PC-9 (cell line): ENCODE results near the gene GLS2. TPM values are rescaled to one million over a fixed set of nuclear protein-coding genes. Genes with fewer than 3 reads are reported as not detected.
"Not testable (repeated sequence)": the region's sequence is repeated elsewhere in the genome, so short reads cannot be mapped to it uniquely, and the experiment has no call there.

ENCODE experiments used
- BruUV-seq: library from RNA; stranded (reverse); fragments of 400-500 nt; replicated peaks from 2 replicates; lab custom pipeline; 2021; lab: Mats Ljungman, UMichigan
- CTCF ChIA-PET: fragments of 300-600 bp; sonication (Branson Sonifier 250); formaldehyde crosslinking; loops from one replicate; lab custom pipeline; 2022; ENCODE audit warnings: antibody characterized with exemption; lab: Charles Lee
- POLR2A ChIA-PET: fragments of 300-600 bp; sonication (Branson Sonifier 250); formaldehyde crosslinking; loops from one replicate; lab custom pipeline; 2022; ENCODE audit warnings: antibody characterized with exemption; ENCODE audit not compliant: unreplicated experiment; lab: Charles Lee
- DNase-seq, 2 experiments: peaks; one replicate each; pipeline versions ENCODE4 v3.0.0 to v3.0.0-alpha.2; 2015 to 2022; ENCODE audit warnings: mixed read lengths in 1 of 2
- H2AFZ ChIP-seq: fragments of 200-600 bp; sonication (generic); 2 replicates; pipeline ENCODE4 v1.8.1; 2017; ENCODE audit warnings: antibody characterized with exemption
- H3F3A ChIP-seq: fragments of 200-600 bp; sonication (generic); 2 replicates; pipeline ENCODE4 v1.8.1; 2017; ENCODE audit warnings: antibody characterized with exemption, mild to moderate bottlenecking, low read depth; ENCODE audit not compliant: insufficient read depth
- H3K27ac ChIP-seq: fragments of 200-600 bp; sonication (generic); 2 replicates; pipeline ENCODE4 v1.6.1; 2016; ENCODE audit warnings: mixed run types
- H3K27me3 ChIP-seq: fragments of 200-600 bp; sonication (generic); 2 replicates; pipeline ENCODE4 v1.6.1; 2016; ENCODE audit warnings: low read depth, mixed run types; ENCODE audit not compliant: insufficient read depth
- H3K36me3 ChIP-seq: fragments of 200-600 bp; sonication (generic); 2 replicates; pipeline ENCODE4 v1.6.1; 2016; ENCODE audit warnings: low read depth, mixed run types
- H3K4me1 ChIP-seq: fragments of 200-600 bp; sonication (generic); replicated peaks from 2 replicates; pipeline ENCODE4 v1.6.1; 2016; ENCODE audit warnings: mixed run types; ENCODE audit not compliant: insufficient read depth
- H3K4me2 ChIP-seq: fragments of 200-600 bp; sonication (generic); 2 replicates; pipeline ENCODE4 v1.6.1; 2017; ENCODE audit warnings: mixed run types
- H3K4me3 ChIP-seq: fragments of 200-600 bp; sonication (generic); 2 replicates; pipeline ENCODE4 v1.6.1; 2016; ENCODE audit warnings: mixed run types
- H3K79me2 ChIP-seq: fragments of 200-600 bp; sonication (generic); 2 replicates; pipeline ENCODE4 v1.6.1; 2017; ENCODE audit warnings: low read depth, mixed run types
- H3K9me2 ChIP-seq: fragments of 200-600 bp; sonication (generic); 2 replicates; pipeline ENCODE4 v1.8.1; 2017; ENCODE audit warnings: mild to moderate bottlenecking; ENCODE audit not compliant: insufficient read depth
- H3K9me3 ChIP-seq: fragments of 200-600 bp; sonication (generic); 2 replicates; pipeline ENCODE4 v1.8.1; 2016; ENCODE audit warnings: low read depth; ENCODE audit not compliant: insufficient read depth
- H4K20me1 ChIP-seq: fragments of 200-600 bp; sonication (generic); 2 replicates; pipeline ENCODE4 v1.8.1; 2017; ENCODE audit not compliant: insufficient read depth
- CTCF ChIP-seq: fragments of 200-600 bp; sonication (generic); conservative IDR thresholded peaks from 2 replicates; pipeline ENCODE4 v1.6.1; 2017; ENCODE audit warnings: mixed run types, antibody characterized with exemption, mild to moderate bottlenecking, moderate library complexity
- EZH2 ChIP-seq: fragments of 200-600 bp; sonication (generic); IDR thresholded peaks from 2 replicates; pipeline ENCODE4 v1.8.0; 2017; ENCODE audit warnings: antibody characterized with exemption, low read depth
- intact Hi-C: fragments of 100-400 bp; cut with micrococcal nuclease; formaldehyde crosslinking; loops from one replicate; pipeline ENCODE4 v1.10.0; 2022; ENCODE audit not compliant: unreplicated experiment
- total RNA-seq: library from RNA; stranded (reverse); gene quantifications from 2 replicates; pipeline ENCODE4 v1.2.3, GENCODE V29; 2021

The GLS2 gene
- total RNA-seq, 1 experiment from 2014 or later = 1.3 TPM

- H3K4me1 ChIP-seq = no peaks in the 10 kb centered on the region; the same call in 1 of the 2 replicates
- TF ChIP-seq CTCF (no peak), EZH2 (no peak)
- H3K27ac ChIP-seq = peak within 1 kb of the TSS; percentile 57
- peaks cover 16% of the 10 kb centered on the region for H3K79me2 ChIP-seq
- peak within 1 kb of the TSS; percentile 89 for H3K4me3 ChIP-seq
- peak; percentile 72 to 85 for DNase-seq
- peaks cover 9% of the 10 kb centered on the region for H3F3A ChIP-seq
- peak within 1 kb of the TSS; percentile 91 for H2AFZ ChIP-seq
- H3K9me3 ChIP-seq = 0 out of 2 replicates have a peak, but pooled peaks cover 5% of the 10 kb centered on the region
- POLR2A ChIA-PET = interaction anchor here (0.6 to 1.0 kb wide), 3 partner anchors 89 to 489 kb away, joined by 4 to 15 read pairs (median 5); partner anchors contain the start of gene STAT2
- peak within 1 kb of the TSS; percentile 82 for H3K4me2 ChIP-seq
- no peaks in the 10 kb centered on the region for H3K36me3 ChIP-seq
- BruUV-seq = TSS peak; percentile 42
- H3K27me3 ChIP-seq = no peaks in the 10 kb centered on the region
- no peaks in the 10 kb centered on the region for H3K9me2 ChIP-seq
- no peaks in the 10 kb centered on the region for H4K20me1 ChIP-seq
- CTCF ChIA-PET = interaction anchor here (0.6 to 1.7 kb wide), 5 partner anchors 10 to 259 kb away, joined by 3 to 11 read pairs (median 6); partner anchors contain the start of genes RBMS2 and SPRYD4
- intact Hi-C loops = loop anchor here (1.0 kb wide), 1 partner anchor 345 kb away; the partner anchor contains the start of gene PA2G4
Observed at GRCh38 chr12:56448860-56449621, 38.9 kb downstream of the GLS2 start, which contains the start of gene TIMELESS. TIMELESS (minus strand) TSS chr12:56449426; CDS start chr12:56434170, 15,256 bp downstream.

GRCh38 chr12:56443208-56443607, 44.8 kb downstream of the GLS2 start:
- H2AFZ ChIP-seq, intact Hi-C loops, H4K20me1 ChIP-seq, CTCF ChIA-PET, H3K27me3 ChIP-seq, H3K4me2 ChIP-seq, POLR2A ChIA-PET, H3K27ac ChIP-seq, H3K4me1 ChIP-seq, BruUV-seq, H3K9me2 ChIP-seq, H3K36me3 ChIP-seq, H3K4me3 ChIP-seq: not testable (repeated sequence)
- peak in 1 of 2 experiments; percentile 44 for DNase-seq
- Histone ChIP-seq H3K9me3 (peaks cover 26% of the 10 kb centered on the region; the same call in 1 of the 2 replicates), H3K79me2 (peaks cover 38% of the 10 kb centered on the region), H3F3A (peaks cover 10% of the 10 kb centered on the region; the same call in 1 of the 2 replicates)

GRCh38 chr12:56437430-56438176, 50.4 kb downstream of the GLS2 start:
- BruUV-seq = no TSS peak
- Histone ChIP-seq H3K9me3 (peaks cover 7% of the 10 kb centered on the region; the same call in 1 of the 2 replicates), H4K20me1 (no peaks in the 10 kb centered on the region), H3K79me2 (peaks cover 38% of the 10 kb centered on the region), H3K27me3 (no peaks in the 10 kb centered on the region), H3K9me2 (no peaks in the 10 kb centered on the region), H3K4me2 (no peak overlapping the region), H3F3A (no peaks in the 10 kb centered on the region), H2AFZ (no peak overlapping the region), H3K4me1 (no peaks in the 10 kb centered on the region), H3K27ac (no peak overlapping the region), H3K36me3 (peaks cover 6% of the 10 kb centered on the region; the same call in 1 of the 2 replicates), H3K4me3 (no peak overlapping the region)
- DNase-seq = no peak
- ChIA-PET POLR2A (interaction anchor here (0.7 kb wide), 1 partner anchor 216 kb away, joined by 3 read pairs; the partner anchor contains the start of gene RNF41), CTCF (no interaction called here)
- TF ChIP-seq EZH2 (no peak), CTCF (no peak)
- intact Hi-C loops = no loop called here
